Stimulated activated CD4-positive, alpha-beta T cell treated with anti-CD3 and anti-CD28 coated beads, Interleukin-1b, Interleukin-23, amount 100 ng/mL, for 24 hours (primary cell): ENCODE results near the gene DSCAML1.
"Not testable (repeated sequence)": the region's sequence is repeated elsewhere in the genome, so short reads cannot be mapped to it uniquely, and the experiment has no call there.

Experiments
- DNase-seq, 4 experiments: peaks; one replicate each; pipeline ENCODE4 v3.0.0-alpha.2; 2020; ENCODE audit warnings: low read depth in 4 of 4, low spot score in 1 of 4

DSCAML1 gene

GRCh38 chr11:117458275-117459122 lies 338.5 kb downstream of the DSCAML1 start:
- DNase-seq = peak in 2 of 4 experiments; percentile 7 to 28

- no peak for DNase-seq
Observed at GRCh38 chr11:117457835-117458234, 339.2 kb downstream of the DSCAML1 start.

DNA sequence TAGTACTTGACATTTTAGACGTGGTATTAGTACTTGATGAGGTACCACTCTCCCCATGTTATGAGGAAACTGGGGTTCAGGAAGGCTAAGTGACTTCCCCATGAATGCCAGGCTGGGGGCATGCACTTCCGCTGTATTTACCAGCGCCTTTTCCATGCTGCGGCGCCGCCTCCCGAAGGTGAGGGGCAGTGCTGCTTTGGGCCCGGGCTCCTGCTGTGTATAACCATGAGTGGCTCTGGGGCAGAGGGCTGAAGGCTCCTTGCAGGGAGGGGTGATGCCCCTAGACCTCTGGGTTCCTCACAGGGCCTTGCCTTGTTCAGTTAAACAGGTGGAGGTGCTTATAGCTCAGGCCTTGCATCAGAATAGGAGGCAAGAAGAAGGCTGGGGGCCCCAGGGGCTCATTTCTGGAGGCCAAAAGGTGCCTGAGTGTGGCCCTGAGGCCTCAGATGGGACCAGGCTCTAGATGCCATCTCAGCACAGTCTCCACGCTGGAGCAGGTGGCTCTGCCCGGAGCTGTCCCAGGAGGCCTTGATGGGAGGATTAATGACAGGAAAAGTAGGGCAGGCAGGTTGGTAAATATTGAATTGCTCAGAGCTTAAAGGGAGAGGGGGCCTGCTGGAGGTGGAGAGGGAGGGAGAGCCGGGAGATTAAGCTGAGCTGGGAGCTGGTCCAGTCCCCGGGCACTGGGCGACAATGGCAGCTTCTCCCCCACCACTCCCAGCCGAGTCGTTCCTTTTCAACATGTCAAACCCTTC lies 339.8 kb downstream of the DSCAML1 start:
- no peak for DNase-seq

- DNase-seq = not testable (repeated sequence)
Observed at GRCh38 chr11:117456721-117457029, 340.3 kb downstream of the DSCAML1 start.

DNA sequence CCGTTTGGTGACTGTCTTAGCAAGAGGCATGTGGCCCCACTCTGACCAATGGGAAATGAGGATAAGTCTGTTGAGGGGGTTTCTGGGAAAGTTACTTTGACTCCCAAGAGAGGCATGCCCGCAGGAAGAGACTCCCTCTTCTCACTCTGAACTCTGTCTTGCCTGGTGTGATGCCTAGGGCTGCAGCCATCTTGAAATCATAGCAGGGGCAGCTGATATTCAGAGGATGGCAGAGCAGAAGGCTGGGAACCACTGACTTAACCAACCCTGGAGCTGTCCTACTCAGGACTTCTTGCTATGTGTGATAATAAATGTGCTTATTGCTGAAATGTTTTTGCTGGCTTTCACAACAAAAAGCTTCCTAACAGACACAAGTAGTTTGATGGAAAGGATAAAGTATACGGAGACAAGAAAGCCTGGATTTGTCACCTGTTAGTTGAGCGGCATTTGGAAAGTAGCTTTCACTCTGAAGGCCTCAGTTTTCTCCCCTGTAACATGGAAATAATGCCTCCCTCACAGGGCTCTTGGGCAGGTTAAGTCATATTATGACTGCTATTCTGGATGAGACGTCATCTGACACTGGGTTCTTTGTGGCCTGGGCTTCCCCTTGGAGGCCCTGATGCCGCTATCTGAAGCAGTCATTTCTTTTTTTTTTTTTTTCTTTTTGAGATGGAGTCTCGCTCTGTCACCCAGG lies 340.8 kb downstream of the DSCAML1 start:
- DNase-seq = peak in 1 of 4 experiments; percentile 19

DNA sequence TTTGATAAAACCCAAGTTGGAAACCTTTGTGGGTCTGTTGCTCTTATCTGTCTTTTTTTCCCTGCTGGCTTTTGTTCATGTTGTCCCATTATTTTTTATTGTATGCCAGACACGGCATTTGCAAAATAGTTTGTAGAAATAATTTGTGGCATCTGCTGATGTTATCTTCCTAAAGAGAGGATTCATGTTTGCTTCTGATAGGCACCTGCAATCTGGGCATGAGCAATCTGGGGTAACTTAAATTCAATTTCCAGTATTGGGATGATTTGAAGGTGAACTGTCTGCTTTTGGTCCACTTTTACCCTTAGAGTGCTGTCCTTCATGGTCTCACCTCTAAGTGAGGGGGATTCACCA lies 342.5 kb downstream of the DSCAML1 start:
- no peak for DNase-seq

GRCh38 chr11:117453886-117454563 lies 343.0 kb downstream of the DSCAML1 start:
- DNase-seq = no peak

DNA sequence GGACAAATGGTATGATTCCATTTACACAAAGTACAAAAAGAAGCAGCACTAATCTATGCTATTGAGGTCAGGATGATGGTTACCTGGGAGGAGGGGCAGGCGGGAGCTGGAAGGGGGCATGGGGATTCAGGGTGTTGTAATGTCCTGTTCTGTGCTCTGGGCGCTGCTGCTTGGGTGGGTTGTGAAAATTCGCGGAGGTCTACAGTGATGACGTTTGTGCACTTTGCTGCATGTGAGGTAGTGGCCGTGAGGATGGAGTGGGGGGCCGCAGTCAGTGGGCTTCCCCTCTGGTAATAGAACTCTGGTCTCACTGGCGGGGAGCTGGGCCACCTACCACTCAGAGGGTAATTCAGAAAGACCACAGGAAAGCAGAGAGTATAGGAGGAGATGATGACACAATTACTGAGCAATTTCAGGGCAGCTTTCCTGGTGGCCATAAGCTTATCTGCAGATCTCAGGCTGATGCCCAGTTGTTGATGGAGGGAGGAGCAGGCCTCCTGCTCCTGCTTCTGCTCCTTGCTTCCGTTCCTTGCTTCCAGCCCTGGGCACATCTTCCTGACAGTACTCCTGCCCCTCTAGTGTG lies 347.8 kb downstream of the DSCAML1 start:
- no peak for DNase-seq

GRCh38 chr11:117444711-117445658 lies 352.0 kb downstream of the DSCAML1 start:
- DNase-seq = no peak

GRCh38 chr11:117444256-117444655 lies 352.8 kb downstream of the DSCAML1 start:
- DNase-seq = no peak

GRCh38 chr11:117443266-117444186 lies 353.5 kb downstream of the DSCAML1 start:
- no peak for DNase-seq

DNA sequence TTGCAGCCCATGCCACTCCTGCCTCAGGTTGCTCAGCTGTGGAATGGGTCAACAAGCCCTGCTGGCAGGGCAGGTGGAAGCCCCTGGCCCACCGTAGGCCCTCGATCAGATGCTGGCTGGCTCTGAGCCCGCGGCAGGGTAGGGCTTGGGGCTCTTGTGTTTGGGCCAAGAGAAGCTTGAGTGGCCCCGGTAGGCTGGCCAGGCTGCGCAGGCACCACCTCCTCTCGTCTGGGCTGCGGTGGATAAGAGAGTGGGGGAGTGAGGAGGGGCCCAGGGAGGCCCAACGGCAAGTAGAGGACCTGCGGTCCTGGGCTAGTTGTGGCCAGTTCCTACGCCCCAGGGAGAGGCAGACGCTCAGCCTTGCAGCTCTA lies 354.2 kb downstream of the DSCAML1 start:
- no peak for DNase-seq

DNA sequence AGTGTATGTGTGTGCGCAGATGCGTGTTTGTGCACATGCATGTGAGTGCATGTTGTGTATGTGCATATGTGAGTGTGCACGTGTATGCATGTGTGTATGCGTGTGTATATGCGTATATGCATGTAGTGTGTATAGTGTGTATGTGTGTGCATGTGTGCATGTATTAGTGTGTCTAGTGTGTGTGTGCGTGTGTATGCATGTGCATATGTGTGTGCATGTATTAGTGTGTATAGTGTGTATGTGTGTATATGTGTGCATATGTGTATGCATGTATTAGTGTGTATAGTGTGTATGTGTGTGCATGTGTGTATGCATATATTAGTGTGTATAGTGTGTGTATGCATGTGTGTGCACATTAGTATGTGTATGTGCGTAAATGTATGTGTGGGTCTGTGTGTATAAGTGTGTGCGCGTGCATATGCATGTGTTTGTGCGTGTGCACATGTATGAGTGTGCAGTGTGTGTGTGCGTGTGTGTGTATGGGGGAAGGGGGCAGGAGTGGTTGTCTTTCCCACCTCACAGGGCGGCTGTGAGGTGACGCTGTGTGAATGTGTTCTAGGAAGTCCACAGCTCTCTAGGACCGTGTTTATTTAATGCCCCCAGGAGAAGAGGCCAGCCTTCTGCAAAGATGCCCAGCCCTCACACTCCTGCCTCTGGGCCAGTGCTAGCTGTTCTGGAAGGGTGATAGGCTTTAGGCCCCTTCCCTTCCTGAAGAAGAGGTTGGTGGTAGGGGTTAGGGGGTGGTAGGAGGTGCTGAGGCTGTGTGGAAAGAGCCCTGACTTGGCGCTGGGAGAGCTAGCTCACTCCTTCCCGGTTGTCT lies 354.8 kb downstream of the DSCAML1 start:
- no peak for DNase-seq

GRCh38 chr11:117441146-117441975 lies 355.7 kb downstream of the DSCAML1 start:
- no peak for DNase-seq

DNA sequence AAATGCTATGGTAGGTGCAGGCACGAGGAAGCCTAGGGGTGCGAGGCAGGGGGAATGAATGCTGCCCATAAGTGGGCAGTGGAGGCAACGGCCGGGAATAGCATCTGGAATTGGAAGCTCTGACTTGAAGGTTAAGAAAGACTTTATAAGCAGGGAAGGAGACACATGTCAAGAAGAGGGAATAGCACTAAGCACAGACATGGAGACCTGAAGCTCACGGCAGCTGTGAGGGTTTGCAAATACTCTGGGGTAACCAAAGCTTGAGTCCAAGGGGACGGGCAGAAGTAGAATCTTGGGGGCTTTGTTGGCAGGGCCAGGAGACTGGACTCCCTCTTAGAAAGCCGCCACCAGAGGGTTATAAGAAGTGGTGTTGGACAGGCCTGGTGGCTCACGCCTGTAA lies 356.8 kb downstream of the DSCAML1 start:
- DNase-seq = no peak

GRCh38 chr11:117439256-117439655 lies 357.8 kb downstream of the DSCAML1 start:
- DNase-seq = no peak

GRCh38 chr11:117438371-117439000 lies 358.5 kb downstream of the DSCAML1 start:
- no peak for DNase-seq
